Stimulated activated naive CD8-positive, alpha-beta T cell treated with anti-CD3 and anti-CD28 coated beads, Interleukin-15, Interleukin-2, amounts not matched to agents 100 ng/mL and 50 ng/mL, for 24 hours (primary cell): ENCODE results near the gene SCARF2.

Source experiments
- H3K27ac Mint-ChIP-seq: one replicate; pipeline ENCODE4 v1.8.0; 2021; ENCODE audit warnings: mild to moderate bottlenecking, mixed read lengths
- H3K27me3 Mint-ChIP-seq: one replicate; pipeline ENCODE4 v1.8.0; 2021; ENCODE audit warnings: mixed read lengths
- H3K36me3 Mint-ChIP-seq: one replicate; pipeline ENCODE4 v1.8.0; 2021; ENCODE audit warnings: low read depth, mixed read lengths
- H3K4me1 Mint-ChIP-seq: one replicate; pipeline ENCODE4 v1.8.0; 2021; ENCODE audit warnings: low read depth, mixed read lengths
- H3K4me3 Mint-ChIP-seq: one replicate; pipeline ENCODE4 v1.8.0; 2021; ENCODE audit warnings: mild to moderate bottlenecking, mixed read lengths
- H3K9me3 Mint-ChIP-seq: one replicate; pipeline ENCODE4 v1.8.0; 2021; ENCODE audit warnings: mixed read lengths

The SCARF2 gene

DNA sequence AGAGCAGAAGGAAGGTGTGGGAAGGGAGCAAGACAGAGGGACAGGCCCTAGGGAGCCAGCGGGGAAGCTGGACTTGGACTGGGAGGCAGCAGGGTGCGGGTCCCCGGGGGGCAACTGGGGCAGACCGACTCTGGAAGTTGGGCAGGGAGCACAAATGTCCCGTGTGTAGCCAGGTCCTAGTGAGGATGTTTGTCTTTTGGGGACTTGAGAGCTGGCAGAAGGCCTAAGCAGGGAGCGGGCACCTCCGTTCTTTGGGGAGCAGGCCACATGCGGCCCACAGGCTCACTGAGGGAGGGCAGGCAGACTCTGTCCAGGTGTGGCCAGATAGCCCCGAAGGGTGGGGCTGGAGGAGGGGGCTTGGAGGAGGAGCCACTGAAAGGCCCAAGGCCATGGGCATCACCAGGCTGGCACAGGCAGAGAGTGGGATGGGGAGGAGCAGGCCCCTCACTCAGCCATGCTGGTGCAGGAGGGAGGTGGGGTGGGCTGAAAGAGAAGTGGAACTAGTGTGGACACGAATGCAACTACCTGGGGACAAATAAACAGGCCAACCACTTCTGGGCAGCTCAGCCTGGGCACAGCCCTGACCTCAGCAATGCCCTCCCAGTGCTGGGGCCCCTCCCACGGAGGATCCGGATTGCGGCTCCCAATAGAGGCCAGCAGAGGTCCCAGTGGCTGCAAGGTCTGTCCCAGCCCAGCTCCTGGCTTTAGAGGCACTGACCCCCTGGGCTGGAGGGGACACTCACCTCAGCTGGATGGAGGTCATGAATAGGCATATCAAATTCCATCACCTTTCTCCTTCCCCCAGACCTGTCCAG lies 1.3 kb upstream of the SCARF2 start:
- Mint-ChIP-seq H3K27ac (no peak overlapping the region), H3K27me3 (peaks cover 34% of the 10 kb centered on the region), H3K9me3 (no peaks in the 10 kb centered on the region), H3K4me1 (peaks cover 7% of the 10 kb centered on the region), H3K4me3 (no peak overlapping the region), H3K36me3 (peaks cover 9% of the 10 kb centered on the region)

DNA sequence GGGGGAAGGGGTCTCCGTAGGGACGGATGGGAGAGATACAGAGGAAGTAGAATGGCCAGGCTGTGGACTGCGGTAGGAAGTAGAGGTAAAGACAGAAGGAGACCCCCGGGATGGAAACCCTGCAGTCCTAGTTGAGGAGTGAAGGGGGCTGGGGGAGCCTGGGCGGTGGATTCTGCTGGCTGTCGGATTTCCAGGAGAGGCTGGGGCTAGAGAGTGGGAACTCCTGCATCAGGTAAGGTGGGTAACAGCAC lies 727 bp upstream of the SCARF2 start:
- H3K4me3 Mint-ChIP-seq: no peak overlapping the region
- H3K27ac Mint-ChIP-seq: no peak overlapping the region
- H3K36me3 Mint-ChIP-seq: peaks cover 9% of the 10 kb centered on the region
- H3K27me3 Mint-ChIP-seq: peaks cover 36% of the 10 kb centered on the region
- no peaks in the 10 kb centered on the region for H3K9me3 Mint-ChIP-seq
- H3K4me1 Mint-ChIP-seq: peaks cover 7% of the 10 kb centered on the region

DNA sequence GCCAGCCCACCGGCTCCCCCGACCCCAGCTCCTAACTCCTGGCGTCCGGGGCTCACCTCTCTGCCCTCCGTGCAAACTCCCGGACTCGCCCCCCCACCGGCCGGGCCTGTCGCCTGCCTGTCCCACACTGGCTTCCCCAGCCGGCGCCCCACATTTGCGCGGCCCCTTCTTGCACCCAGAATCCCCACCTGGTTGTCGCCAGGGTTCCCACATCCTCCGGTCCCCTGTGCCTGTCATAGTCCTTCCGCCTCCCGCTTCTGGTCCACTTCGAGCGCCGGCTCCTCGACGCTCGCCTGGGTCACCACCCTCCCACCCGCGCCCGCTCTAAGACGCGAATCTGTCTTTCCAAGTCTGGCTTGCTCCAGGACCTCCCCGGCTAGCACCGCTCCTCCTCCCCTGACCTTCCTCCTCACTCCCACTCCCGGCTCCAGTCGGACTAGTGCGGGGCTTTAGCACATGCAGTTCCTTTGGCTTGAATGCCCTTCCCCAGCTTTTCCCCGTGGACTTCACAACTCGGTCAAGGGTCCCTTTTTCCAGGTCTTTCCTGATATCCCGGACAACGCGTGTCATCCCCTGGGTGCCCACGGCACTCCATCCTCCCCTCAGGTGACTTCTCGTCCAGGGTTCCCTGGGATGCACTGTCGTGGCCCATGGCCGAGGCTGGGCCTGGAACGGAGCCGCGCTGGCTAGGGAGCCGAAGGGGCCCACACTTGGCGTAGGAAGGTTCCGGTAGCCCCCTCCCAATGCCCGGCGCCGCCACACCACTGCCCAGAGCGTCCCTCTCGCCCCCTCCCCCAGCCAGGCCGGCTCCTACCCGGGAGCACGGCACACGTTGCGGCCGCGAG lies 635 bp downstream of the SCARF2 start:
- Mint-ChIP-seq H3K4me1 (peaks cover 7% of the 10 kb centered on the region), H3K27ac (no peak overlapping the region), H3K4me3 (peak overlapping the region; percentile 64), H3K27me3 (peaks cover 49% of the 10 kb centered on the region), H3K36me3 (no peaks in the 10 kb centered on the region), H3K9me3 (no peaks in the 10 kb centered on the region)

DNA sequence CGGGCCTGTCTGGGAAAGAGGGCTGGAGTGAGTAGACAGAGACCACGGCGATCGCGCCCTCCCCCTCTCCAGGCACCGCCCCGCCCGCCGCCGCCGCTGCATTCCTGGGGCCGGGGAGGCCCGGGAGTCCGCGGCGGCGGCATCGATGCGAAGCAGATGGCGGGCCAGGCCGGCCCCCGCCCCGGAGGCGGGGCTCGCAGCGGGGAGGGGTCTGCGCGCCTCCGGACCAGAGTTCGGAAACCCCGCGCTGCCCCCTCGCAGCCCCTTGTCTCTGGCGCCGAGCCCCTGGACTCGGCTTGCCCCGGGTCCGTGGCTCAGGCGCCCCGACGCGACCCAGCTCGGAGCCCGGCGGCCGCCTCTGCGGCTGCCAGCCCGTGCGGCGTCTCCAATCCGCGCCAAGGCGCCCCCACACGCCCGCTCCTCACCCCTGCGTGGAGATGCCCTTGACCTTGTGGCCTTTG lies 1.3 kb downstream of the SCARF2 start:
- no peak overlapping the region for H3K27ac Mint-ChIP-seq
- peaks cover 54% of the 10 kb centered on the region for H3K27me3 Mint-ChIP-seq
- no peaks in the 10 kb centered on the region for H3K36me3 Mint-ChIP-seq
- no peaks in the 10 kb centered on the region for H3K9me3 Mint-ChIP-seq
- H3K4me1 Mint-ChIP-seq: peaks cover 11% of the 10 kb centered on the region
- H3K4me3 Mint-ChIP-seq: peak overlapping the region; percentile 64

DNA sequence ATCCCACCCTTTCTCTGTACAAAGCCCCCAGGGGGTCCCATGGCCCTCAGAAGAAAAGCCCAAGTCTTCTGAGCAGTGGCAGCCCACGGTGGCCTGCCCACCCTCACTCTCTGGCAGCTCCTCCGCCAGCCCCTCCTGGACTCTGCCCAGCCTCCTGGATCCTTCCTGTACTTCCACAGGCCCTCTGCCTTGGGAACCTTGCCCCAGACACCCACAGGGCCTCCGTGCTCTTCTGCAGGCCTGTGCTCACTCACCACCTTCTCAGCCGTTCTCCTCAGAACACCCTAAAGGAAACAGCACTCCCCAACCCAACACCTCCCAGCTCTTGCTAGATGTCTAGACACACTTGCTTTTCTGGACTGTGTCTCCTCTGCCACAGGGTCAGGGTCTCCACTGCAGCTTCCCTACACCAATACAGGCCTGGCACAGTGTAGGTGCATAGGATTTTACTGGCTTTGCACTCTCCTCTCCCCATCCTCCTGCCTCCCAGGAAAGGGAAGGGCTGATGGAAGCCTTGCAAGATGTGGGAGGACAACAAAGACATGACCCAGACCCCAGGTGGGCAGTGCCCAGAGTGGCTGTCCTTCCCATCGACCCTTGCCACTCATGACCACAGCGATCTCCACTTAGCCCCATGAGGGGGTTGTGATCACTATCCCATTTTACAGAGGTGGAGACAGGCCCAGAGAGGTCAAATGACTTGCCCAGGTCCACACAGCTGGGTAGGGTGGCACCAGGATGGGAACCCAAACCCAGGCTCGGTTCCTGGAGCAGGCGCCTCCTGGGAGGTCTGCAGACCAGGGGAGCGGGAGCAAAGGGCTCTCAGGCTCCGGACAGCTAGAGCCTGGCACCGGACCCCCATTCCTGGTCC lies 2.0 kb downstream of the SCARF2 start:
- peak overlapping the region; percentile 13 for H3K4me3 Mint-ChIP-seq
- H3K4me1 Mint-ChIP-seq: peaks cover 14% of the 10 kb centered on the region
- H3K9me3 Mint-ChIP-seq: no peaks in the 10 kb centered on the region
- peaks cover 58% of the 10 kb centered on the region for H3K27me3 Mint-ChIP-seq
- no peaks in the 10 kb centered on the region for H3K36me3 Mint-ChIP-seq
- H3K27ac Mint-ChIP-seq: no peak overlapping the region

DNA sequence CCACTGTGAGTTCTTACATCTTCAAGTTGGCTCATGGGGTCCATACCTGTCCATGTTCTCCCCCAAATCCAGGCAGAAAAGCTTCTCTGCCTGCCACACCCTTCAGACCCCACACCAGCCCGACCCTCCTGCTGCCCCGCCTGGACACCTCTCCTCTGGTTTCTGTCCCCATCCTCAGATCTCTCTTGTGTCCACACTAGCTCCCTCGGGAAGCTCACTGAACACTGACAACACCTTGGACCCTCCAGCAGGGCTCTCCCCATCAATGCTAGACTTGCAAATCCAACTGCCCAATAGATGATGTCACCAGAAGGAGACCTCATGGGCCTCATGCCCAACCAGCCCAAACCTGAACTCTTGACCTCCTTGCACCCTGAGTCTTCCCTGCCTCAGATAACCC lies 2.9 kb downstream of the SCARF2 start:
- no peak overlapping the region for H3K4me3 Mint-ChIP-seq
- no peaks in the 10 kb centered on the region for H3K36me3 Mint-ChIP-seq
- no peak overlapping the region for H3K27ac Mint-ChIP-seq
- H3K4me1 Mint-ChIP-seq: peaks cover 22% of the 10 kb centered on the region
- no peaks in the 10 kb centered on the region for H3K9me3 Mint-ChIP-seq
- H3K27me3 Mint-ChIP-seq: peaks cover 63% of the 10 kb centered on the region

DNA sequence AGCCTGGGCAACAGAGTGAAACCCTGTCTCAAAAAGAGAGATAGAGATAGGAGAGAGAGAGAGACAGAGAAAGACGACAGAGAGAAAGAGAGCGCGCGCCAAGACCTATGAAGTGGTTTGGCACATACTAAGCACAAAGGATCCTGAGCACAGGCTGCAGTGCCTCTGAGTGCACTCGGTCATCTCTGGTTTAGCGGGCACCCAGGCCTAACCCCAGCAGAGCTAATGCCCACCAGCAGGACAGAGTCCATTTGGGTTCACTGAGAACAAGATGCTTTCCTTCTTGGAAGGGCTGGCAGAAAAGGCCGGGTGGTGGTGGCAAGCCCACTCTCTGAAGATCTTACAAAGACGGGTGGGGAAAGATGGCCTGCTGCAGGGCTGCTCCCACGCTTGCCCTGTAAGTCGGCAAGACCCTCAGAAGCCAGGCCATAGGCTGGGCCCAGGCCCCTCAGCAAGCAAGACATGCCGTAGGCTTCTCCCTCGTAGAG lies 3.3 kb downstream of the SCARF2 start:
- peaks cover 63% of the 10 kb centered on the region for H3K27me3 Mint-ChIP-seq
- H3K27ac Mint-ChIP-seq: no peak overlapping the region
- H3K9me3 Mint-ChIP-seq: no peaks in the 10 kb centered on the region
- no peak overlapping the region for H3K4me3 Mint-ChIP-seq
- peaks cover 23% of the 10 kb centered on the region for H3K4me1 Mint-ChIP-seq
- no peaks in the 10 kb centered on the region for H3K36me3 Mint-ChIP-seq

GRCh38 chr22:20433686-20434241 lies 3.9 kb downstream of the SCARF2 start:
- Mint-ChIP-seq H3K9me3 (no peaks in the 10 kb centered on the region), H3K27me3 (peaks cover 68% of the 10 kb centered on the region), H3K4me3 (no peak overlapping the region), H3K27ac (no peak overlapping the region), H3K4me1 (peaks cover 29% of the 10 kb centered on the region), H3K36me3 (no peaks in the 10 kb centered on the region)

DNA sequence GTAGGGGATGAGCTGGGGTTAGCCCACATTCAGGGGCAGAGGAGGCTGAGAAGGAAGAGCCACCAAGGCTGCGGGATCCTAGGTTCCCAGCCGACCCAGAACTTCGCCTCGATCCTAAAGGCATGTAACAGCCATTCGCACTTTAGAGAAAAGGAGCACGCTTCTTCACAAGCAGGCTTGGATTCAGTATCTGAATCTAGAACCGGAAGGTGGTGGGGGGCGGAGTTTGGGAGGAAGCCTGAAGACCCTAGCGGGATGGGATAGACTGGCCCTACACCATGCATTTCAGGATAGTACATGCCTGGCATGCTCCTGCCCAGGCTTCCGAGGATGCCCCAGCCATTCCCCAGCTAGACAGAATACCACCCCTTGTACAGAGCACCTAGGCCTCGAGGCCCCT lies 4.4 kb downstream of the SCARF2 start:
- H3K4me3 Mint-ChIP-seq: no peak overlapping the region
- no peaks in the 10 kb centered on the region for H3K36me3 Mint-ChIP-seq
- H3K9me3 Mint-ChIP-seq: no peaks in the 10 kb centered on the region
- H3K27me3 Mint-ChIP-seq: peaks cover 63% of the 10 kb centered on the region
- H3K27ac Mint-ChIP-seq: no peak overlapping the region
- peaks cover 30% of the 10 kb centered on the region for H3K4me1 Mint-ChIP-seq

- H3K27me3 Mint-ChIP-seq: peaks cover 65% of the 10 kb centered on the region
- no peak overlapping the region for H3K4me3 Mint-ChIP-seq
- H3K36me3 Mint-ChIP-seq: no peaks in the 10 kb centered on the region
- no peaks in the 10 kb centered on the region for H3K9me3 Mint-ChIP-seq
- H3K27ac Mint-ChIP-seq: no peak overlapping the region
- peaks cover 30% of the 10 kb centered on the region for H3K4me1 Mint-ChIP-seq
Observed at GRCh38 chr22:20432244-20432686, 5.4 kb downstream of the SCARF2 start.

GRCh38 chr22:20431511-20432192 lies 6.0 kb downstream of the SCARF2 start:
- no peaks in the 10 kb centered on the region for H3K36me3 Mint-ChIP-seq
- peaks cover 24% of the 10 kb centered on the region for H3K4me1 Mint-ChIP-seq
- peaks cover 64% of the 10 kb centered on the region for H3K27me3 Mint-ChIP-seq
- H3K27ac Mint-ChIP-seq: no peak overlapping the region
- H3K4me3 Mint-ChIP-seq: peak overlapping the region; percentile 43
- no peaks in the 10 kb centered on the region for H3K9me3 Mint-ChIP-seq

DNA sequence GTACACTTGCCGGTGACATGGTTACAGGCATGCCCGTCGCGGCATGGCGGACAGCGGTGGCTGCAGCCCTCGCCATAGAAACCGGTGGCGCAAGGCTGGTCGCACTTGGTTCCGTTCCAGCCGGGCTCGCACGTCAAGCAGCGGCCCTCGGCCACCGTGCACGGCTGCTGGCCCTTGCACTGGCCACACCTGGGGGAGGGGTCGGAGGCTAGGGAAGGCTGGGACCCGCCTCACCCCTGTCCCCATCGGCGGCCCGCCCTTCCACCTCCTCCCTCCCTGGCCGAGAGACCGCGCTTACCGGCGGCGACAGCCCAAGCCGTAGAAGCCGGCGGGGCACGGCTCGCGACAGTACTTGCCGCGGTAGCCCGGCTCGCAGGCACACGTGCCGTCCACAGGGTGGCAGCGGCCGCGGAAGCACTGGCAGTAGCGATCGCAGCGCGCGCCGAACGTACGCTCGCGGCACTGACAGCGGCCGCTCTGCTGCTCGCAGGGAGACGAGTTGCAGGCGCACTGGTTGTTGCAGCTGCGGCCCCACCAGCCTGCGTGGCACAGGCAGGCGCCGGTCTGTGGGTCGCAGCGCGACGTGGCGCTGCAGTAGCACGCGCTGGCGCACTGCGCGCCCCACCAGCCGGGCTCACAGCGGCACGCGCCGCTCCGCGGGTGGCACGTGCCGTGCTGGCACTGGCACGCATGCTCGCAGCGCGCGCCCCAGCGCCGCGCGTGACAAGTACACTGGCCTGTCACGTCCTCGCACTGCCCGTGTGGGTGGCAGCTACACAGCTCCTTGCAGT lies 6.7 kb downstream of the SCARF2 start:
- Mint-ChIP-seq H3K27ac (no peak overlapping the region), H3K4me3 (peak overlapping the region; percentile 51), H3K27me3 (peaks cover 65% of the 10 kb centered on the region), H3K36me3 (no peaks in the 10 kb centered on the region), H3K4me1 (peaks cover 23% of the 10 kb centered on the region), H3K9me3 (no peaks in the 10 kb centered on the region)

- Mint-ChIP-seq H3K36me3 (no peaks in the 10 kb centered on the region), H3K27me3 (peaks cover 58% of the 10 kb centered on the region), H3K4me3 (peak overlapping the region; percentile 51), H3K9me3 (no peaks in the 10 kb centered on the region), H3K4me1 (peaks cover 23% of the 10 kb centered on the region), H3K27ac (no peak overlapping the region)
Observed at GRCh38 chr22:20430101-20430719, 7.4 kb downstream of the SCARF2 start.
